NCI-H2029 treated with DMSO at 0.1 percent for 48 hours (cell line): Measurements from ENCODE around the gene DAB1.

Source experiments
- DNase-seq: peaks from one replicate; lab custom pipeline; 2025; lab: John Stamatoyannopoulos, UW

Gene DAB1

DNA sequence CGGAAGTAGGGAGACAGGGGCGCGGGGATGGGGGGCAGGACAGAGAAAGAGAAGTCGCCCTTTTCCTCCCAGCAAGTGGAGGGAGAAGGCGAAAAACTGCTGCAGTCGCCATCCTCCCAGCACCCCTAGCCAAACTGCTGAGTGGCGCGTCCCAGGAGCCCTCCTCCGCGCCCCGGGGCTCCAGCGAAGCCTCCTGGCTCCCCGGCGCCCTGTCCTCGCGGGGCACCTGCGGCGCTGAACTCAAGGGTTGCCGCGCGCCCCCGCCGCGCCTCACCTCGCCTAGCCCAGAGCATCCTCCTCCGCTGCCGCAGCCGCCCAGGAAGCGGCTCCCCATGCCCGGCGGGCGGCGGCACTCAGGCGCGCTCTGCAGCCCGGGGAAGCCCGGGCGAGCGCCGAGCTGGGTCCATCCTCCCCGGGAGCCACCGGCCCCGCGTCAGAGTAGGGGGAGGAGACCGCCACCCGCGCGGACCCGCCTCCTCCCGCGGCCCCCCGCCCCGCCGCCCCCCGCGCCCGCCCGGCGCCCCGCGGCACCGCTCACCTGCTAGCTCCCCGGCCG is at the start of gene DAB1:
DAB1 (minus strand) TSS at position 405 of the 556 bp plus-strand sequence. CDS start 133,030 bp downstream, outside the sequence.
- no peak for DNase-seq

DNA sequence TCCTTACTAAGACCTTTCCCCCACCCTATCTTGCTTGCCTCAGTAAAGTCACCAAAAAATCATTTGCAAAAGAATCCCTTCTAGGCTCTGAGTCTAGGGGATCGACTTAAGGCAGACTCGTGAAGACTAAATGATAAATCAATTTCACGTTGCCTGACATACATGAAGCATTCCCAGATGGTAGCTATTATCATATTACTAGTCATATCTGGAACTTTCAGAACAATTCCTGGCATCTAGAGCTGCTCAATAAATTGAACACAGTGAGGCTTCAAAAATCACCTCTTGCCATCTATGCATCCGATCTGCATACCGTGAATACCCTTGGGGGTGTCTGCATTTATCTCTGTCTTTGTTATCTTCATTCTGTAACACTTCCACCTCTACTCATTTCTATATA is 49.6 kb upstream of the DAB1 start:
- no peak for DNase-seq

DNA sequence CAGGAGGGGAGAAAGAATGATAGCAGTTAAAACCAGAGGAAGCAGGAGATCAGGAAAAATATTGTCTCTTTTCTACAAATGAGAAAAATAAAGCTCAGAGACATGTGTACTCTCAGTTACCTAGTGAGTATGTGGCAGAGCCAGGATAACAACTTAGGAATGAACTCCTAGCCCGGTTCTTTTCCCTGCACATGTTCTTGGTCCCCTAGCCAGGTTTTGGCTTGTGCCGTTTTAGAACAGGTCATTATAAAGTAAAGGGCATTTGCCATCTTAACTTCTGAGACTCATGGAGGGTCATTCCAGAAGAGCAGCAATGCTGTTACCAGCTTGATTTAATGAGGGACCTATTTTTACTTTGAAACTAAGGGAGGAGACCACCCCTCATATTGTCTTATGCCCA is 48.1 kb upstream of the DAB1 start:
- DNase-seq, result no peak

GRCh38 chr1:57470036-57470435 is 46.2 kb upstream of the DAB1 start:
- DNase-seq, result no peak

- DNase-seq, result peak; percentile 8
Observed at GRCh38 chr1:57468641-57469523, 45.0 kb upstream of the DAB1 start.

- DNase-seq, result no peak
Observed at GRCh38 chr1:57467830-57468229, 44.0 kb upstream of the DAB1 start.

- peak; percentile 87 for DNase-seq
Observed at GRCh38 chr1:57464756-57465155, 40.9 kb upstream of the DAB1 start.

GRCh38 chr1:57463343-57463742 is 39.5 kb upstream of the DAB1 start:
- no peak for DNase-seq

DNA sequence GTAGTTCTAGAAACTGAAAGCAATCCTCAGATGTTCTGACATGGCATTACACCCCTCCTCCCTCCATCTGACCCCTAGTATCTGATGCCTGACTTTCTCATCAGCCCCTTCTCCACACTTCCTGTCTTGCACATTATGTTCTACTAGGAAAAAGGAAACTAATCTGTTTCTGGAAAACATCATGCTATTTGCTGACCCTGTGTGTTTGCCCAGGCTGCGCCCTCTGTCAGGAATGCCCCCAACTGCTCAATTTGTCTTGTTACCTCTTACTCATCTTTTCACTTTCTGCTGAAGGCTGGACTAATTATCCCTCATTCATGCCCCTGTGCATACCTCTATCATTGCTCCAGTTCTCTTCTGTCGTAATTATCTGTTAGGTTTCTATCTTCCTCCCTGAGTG is 37.5 kb upstream of the DAB1 start:
- DNase-seq, result no peak

GRCh38 chr1:57451516-57451915 is 27.7 kb upstream of the DAB1 start:
- no peak for DNase-seq

DNA sequence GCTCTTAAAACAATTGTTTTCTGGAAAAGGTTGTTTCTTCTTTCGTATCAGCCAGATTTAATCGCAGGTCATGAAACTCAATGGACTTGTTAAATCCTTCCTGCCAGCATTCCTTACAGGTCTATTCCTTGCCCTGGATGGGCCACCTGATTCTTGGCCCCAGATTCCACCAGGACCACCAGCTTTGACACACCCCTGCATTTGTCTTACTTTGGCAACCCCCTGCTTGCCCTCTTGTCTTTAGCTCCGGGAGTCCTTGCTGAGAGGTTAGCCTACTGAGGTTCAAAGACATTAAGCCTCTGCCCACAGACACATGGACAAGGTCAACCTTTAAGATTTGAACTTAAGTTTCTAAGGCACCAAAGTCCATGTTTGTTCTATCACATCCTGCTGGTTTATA is 27.1 kb upstream of the DAB1 start:
- no peak for DNase-seq

DNA sequence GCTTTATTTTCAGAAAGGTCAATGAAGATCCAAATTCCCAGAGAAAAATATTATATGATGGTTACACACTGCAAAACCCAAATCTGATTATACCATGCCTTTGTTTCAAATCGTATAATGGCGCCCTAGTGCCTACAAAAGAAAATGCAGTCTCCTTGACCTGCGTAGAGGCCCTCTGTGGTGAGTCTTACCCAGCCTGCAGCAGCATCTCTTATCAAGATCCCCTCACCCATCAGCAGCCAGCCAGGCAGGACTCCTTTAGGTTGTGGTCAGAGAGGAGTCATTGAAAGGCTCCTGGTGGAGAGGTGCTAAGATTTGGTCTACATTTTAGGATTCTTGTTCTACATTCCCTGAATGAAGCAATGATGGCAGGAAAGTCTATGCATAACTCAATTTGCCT is 23.7 kb upstream of the DAB1 start:
- no peak for DNase-seq

DNA sequence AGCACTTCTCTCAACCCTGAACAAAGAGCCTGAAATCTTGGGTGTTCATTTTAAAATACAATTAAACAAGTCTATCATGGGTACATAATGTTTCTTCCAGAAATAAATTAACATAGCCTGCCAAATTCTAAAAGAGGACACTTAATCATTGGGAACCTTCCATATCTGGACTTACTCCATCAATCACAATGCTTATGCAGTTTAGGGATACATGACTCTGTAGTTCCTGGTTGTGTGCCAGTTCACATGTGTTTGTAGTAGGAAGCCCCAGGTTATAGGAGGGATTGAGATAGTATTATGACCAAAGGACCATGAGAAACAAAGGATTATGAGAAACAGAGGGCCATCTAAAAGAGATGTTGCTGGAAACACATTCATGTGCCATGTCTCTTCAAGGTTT is 19.1 kb upstream of the DAB1 start:
- DNase-seq, result no peak

DNA sequence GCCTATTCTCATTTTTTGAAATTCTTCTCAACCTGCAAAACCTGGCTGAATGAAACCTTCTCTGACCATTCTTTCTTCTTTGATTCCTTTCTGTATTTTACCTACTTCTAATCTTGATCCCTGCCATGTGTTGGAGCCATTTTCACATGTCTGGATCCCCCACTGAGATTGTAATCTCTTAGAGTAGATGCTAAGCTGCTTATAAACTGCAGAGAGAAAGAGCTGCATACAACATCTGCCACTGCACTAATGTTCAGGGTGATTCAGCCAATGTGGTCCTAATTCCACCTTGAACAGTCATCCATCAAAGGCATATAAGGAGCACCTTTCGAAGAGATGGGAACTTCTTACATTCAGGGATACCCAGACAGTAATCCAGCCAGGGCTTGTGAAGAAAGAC is 16.2 kb upstream of the DAB1 start:
- no peak for DNase-seq

- no peak for DNase-seq
Observed at GRCh38 chr1:57431400-57431799, 7.5 kb upstream of the DAB1 start.

DNA sequence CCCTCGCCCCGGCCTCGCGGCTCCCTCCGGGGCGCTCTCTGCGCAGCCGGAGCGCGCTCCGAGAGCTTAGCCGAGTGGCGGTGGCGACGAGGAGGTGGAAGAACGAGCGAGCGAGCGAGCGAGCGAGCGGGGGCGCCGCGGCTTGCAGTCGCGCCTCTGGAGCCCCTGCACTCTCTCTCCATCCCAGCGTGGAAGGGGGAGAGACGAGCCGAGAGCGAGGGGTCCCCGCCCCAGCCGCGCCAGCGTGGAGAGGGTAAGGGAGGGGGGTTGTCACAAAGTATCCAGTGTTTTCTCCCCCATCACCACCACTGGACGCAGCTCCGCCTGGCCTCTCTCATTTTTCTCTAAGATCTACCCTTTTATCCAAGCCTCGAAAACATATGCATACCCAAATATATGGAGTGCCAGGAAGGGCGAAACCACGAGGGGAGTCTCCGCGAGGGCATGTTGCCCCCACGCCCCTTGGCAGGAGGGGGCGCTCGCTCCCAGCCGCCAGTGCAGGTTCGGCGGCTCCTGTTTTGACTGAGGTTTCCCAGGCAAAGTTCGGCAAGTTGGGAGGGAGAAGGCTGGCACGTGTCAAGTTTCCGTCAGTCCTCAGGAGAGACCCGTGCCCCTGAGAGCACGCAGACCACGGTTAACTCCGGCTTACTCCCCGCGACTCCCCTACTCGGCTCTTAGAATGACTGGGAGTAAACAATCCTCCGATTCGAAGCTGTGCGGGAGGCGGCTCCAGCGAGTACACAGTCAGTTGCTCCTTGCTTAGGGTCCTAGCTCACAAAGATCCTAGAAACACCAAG is 569 bp upstream of the DAB1 start:
- no peak for DNase-seq

DNA sequence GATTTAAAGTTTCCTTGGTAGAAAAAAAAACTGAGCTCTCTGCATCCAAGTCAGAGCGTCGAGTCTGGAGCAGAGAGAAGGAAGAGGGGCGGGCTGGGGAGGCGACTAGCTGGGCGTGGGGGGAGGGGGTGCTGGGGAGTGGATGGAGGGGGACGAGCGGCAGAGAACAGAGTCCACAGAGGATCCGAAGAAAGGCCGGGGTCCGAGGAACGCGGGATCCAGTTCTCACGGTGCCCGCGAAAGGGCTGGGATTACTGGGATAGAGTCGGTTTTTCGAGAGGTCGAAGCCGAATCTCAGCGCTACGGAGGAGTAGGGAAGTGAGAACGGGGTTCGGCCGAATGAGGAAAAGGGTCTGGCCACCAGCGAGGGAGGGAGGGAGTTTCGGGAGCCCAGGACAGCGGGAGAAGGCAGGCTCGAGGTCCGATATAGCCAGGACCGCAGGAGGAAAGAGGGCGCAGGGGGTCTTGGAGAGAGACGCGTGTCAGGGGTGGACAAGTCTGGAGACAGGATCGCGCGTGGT is 665 bp downstream of the DAB1 start:
- no peak for DNase-seq

DNA sequence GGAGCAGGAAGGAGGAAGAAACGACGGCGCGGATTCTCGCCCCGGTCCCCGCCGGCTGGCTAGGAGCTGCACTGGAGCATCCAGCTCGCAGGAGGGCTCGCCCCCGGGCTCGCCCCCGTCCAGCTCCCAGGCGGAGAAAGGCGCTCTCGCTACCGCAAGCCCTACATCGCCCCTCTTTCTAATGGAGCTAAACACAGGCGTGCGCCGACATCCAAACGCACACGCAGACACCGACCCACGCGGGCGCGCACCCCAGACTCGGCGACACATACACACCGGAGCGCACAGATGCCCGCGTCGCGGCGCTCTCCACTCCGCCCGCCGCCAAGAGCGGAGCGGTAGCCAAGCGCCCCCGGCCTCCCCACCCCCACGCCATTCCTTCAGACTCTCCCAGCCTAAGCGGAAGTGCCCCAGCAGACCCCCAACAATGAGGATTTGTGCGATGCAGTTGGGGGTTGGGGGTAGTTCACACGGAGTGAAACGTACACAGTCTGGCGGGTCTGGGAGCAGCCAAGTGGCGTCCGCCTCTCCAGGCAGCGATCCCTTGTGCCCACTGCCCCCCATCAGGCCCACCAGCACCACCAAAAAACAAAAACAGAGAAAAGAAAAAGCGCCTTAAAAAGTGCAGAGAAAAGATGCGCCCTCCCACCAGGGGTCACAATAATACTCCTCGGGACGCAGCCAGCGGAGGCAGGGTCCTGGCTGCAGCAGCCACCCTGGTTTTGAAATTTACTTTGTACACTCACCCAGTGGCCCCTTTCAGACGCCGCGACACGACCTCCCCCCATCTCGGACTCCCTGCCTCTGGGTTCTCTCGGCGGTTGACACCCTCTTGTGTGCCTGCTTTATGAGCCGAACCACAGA is 1.4 kb downstream of the DAB1 start:
- no peak for DNase-seq

GRCh38 chr1:57421806-57422205 is 2.1 kb downstream of the DAB1 start:
- no peak for DNase-seq

- no peak for DNase-seq
Observed at GRCh38 chr1:57420981-57421785, 2.7 kb downstream of the DAB1 start.

GRCh38 chr1:57418971-57419370 is 4.9 kb downstream of the DAB1 start:
- no peak for DNase-seq
